WTC11 (cell line): Measurements from ENCODE around the gene CSN2. TPM values are rescaled to one million over a fixed set of nuclear protein-coding genes. Genes with fewer than 3 reads are reported as not detected.
A peak's percentile ranks its signal among the peaks of the same experiment; 100 is the strongest.

Experiments used
- ATAC-seq: fragments of 200-7000 bp; cut with Tn5 transposase; 2 replicates; pipeline ENCODE4 v1.10.0; 2021; ENCODE audit warnings: mild to moderate bottlenecking, moderate library complexity
- CTCF ChIA-PET: fragments of 300-600 bp; sonication (Branson Sonifier 250); formaldehyde crosslinking; loops from one replicate; lab custom pipeline; 2021; ENCODE audit warnings: antibody characterized with exemption; lab: Charles Lee
- POLR2A ChIA-PET: fragments of 350-600 bp; sonication (Branson Sonifier 250); formaldehyde crosslinking; loops from one replicate; lab custom pipeline; 2021; ENCODE audit warnings: antibody characterized with exemption; lab: Charles Lee
- DNase-seq: peaks from one replicate; pipeline ENCODE4 v3.0.0; 2021; ENCODE audit warnings: low spot score
- H3K27ac Mint-ChIP-seq: 2 replicates; pipeline ENCODE4 v1.8.0; 2021; ENCODE audit warnings: mixed read lengths
- H3K27me3 Mint-ChIP-seq: 2 replicates; pipeline ENCODE4 v1.8.0; 2021; ENCODE audit warnings: low read depth, mild to moderate bottlenecking, moderate library complexity, mixed read lengths
- H3K36me3 Mint-ChIP-seq: 2 replicates; pipeline ENCODE4 v1.8.0; 2021; ENCODE audit warnings: mixed read lengths
- H3K4me1 Mint-ChIP-seq: 2 replicates; pipeline ENCODE4 v1.8.0; 2022; ENCODE audit warnings: mixed read lengths
- H3K4me3 Mint-ChIP-seq: 2 replicates; pipeline ENCODE4 v1.8.0; 2021; ENCODE audit warnings: mild to moderate bottlenecking, moderate library complexity, mixed read lengths
- H3K9me3 Mint-ChIP-seq: 2 replicates; pipeline ENCODE4 v1.8.0; 2021; ENCODE audit warnings: mixed read lengths
- ATF1 ChIP-seq: sonication (generic); formaldehyde crosslinking; IDR thresholded peaks from 2 replicates; pipeline ENCODE4 v1.8.1; 2023; ENCODE audit warnings: mild to moderate bottlenecking, moderate library complexity, missing genetic modification reagents
- CBFB ChIP-seq: sonication (generic); formaldehyde crosslinking; IDR thresholded peaks from 2 replicates; pipeline ENCODE4 v1.8.1; 2022; ENCODE audit warnings: mild to moderate bottlenecking, low read depth, missing genetic modification reagents
- ETV6 ChIP-seq: sonication (generic); formaldehyde crosslinking; IDR thresholded peaks from 2 replicates; pipeline ENCODE4 v1.8.1; 2022; ENCODE audit warnings: mild to moderate bottlenecking, missing genetic modification reagents
- HMGA2 ChIP-seq: fragments of 250-450 bp; sonication (Bioruptor Pico); IDR thresholded peaks from 2 replicates; pipeline ENCODE4 v1.4.0; 2021; ENCODE audit warnings: mild to moderate bottlenecking, moderate library complexity
- KAT7 ChIP-seq: sonication (generic); formaldehyde crosslinking; IDR thresholded peaks from 2 replicates; pipeline ENCODE4 v1.8.1; 2023; ENCODE audit warnings: missing genetic modification reagents, mild to moderate bottlenecking, borderline replicate concordance
- MXD4 ChIP-seq: fragments of 250-450 bp; sonication (Bioruptor Pico); IDR thresholded peaks from 2 replicates; pipeline ENCODE4 v1.8.0; 2021; ENCODE audit warnings: mild to moderate bottlenecking, moderate library complexity, borderline replicate concordance
- NR1H2 ChIP-seq: sonication (generic); formaldehyde crosslinking; IDR thresholded peaks from 2 replicates; pipeline ENCODE4 v1.9.0; 2021; ENCODE audit warnings: mild to moderate bottlenecking, moderate library complexity, missing genetic modification reagents
- NR2C2 ChIP-seq: sonication (generic); formaldehyde crosslinking; IDR thresholded peaks from 2 replicates; pipeline ENCODE4 v1.8.0; 2022; ENCODE audit warnings: mild to moderate bottlenecking, missing genetic modification reagents
- TCF7 ChIP-seq: sonication (generic); formaldehyde crosslinking; IDR thresholded peaks from 2 replicates; pipeline ENCODE4 v1.8.0; 2022; ENCODE audit warnings: mild to moderate bottlenecking, low read depth, missing genetic modification reagents, moderate library complexity
- TEAD4 ChIP-seq: sonication (generic); formaldehyde crosslinking; IDR thresholded peaks from 2 replicates; pipeline ENCODE4 v1.8.0; 2022; ENCODE audit warnings: mild to moderate bottlenecking, missing genetic modification reagents
- ZBTB21 ChIP-seq: sonication (generic); formaldehyde crosslinking; IDR thresholded peaks from 2 replicates; pipeline ENCODE4 v1.8.1; 2023; ENCODE audit warnings: mild to moderate bottlenecking, missing genetic modification reagents, borderline replicate concordance
- ZNF138 ChIP-seq: sonication (generic); formaldehyde crosslinking; conservative IDR thresholded peaks from 2 replicates; pipeline ENCODE4 v1.8.1; 2022; ENCODE audit warnings: mild to moderate bottlenecking, moderate library complexity, missing genetic modification reagents
- ZNF423 ChIP-seq: fragments of 250-450 bp; sonication (Bioruptor Pico); IDR thresholded peaks from 2 replicates; pipeline ENCODE4 v2.1.2; 2022; ENCODE audit warnings: mild to moderate bottlenecking, moderate library complexity
- total RNA-seq: library from RNA; stranded (reverse); gene quantifications from 3 replicates; pipeline ENCODE4 v1.2.3, GENCODE V29; 2021
- TF ChIP-seq, protein P1 (sequence below): sonication (generic); formaldehyde crosslinking; IDR thresholded peaks from 2 replicates; pipeline ENCODE4 v1.8.1; 2022; ENCODE audit warnings: mild to moderate bottlenecking, missing genetic modification reagents, moderate library complexity, borderline replicate concordance
- TF ChIP-seq, protein P2 (sequence below): sonication (generic); formaldehyde crosslinking; IDR thresholded peaks from 2 replicates; pipeline ENCODE4 v1.8.1; 2022; ENCODE audit warnings: mild to moderate bottlenecking, moderate library complexity, missing genetic modification reagents
- TF ChIP-seq, protein P3 (sequence below): sonication (generic); formaldehyde crosslinking; IDR thresholded peaks from 2 replicates; pipeline ENCODE4 v1.8.1; 2023; ENCODE audit warnings: mild to moderate bottlenecking, missing genetic modification reagents, borderline replicate concordance
- TF ChIP-seq, protein P4 (sequence below): sonication (generic); formaldehyde crosslinking; IDR thresholded peaks from 2 replicates; pipeline ENCODE4 v1.8.0; 2022; ENCODE audit warnings: mild to moderate bottlenecking, missing genetic modification reagents
- TF ChIP-seq, protein P5 (sequence below): fragments of 250-450 bp; sonication (Bioruptor Pico); IDR thresholded peaks from 2 replicates; pipeline ENCODE4 v1.8.0; 2021; ENCODE audit warnings: mild to moderate bottlenecking
- TF ChIP-seq, protein P6 (sequence below): fragments of 250-450 bp; sonication (Bioruptor Pico); IDR thresholded peaks from 2 replicates; pipeline ENCODE4 v1.9.0; 2021; ENCODE audit warnings: mild to moderate bottlenecking
- TF ChIP-seq, protein P7 (sequence below): sonication (generic); formaldehyde crosslinking; IDR thresholded peaks from 2 replicates; pipeline ENCODE4 v1.8.1; 2023; ENCODE audit warnings: mild to moderate bottlenecking, missing genetic modification reagents, moderate library complexity
- TF ChIP-seq, protein P8 (sequence below): fragments of 200-600 bp; IDR thresholded peaks from 2 replicates; pipeline ENCODE4 v1.8.0; 2022; ENCODE audit warnings: antibody characterized with exemption

The CSN2 gene
- total RNA-seq, 1 experiment from 2014 or later: not detected

DNA sequence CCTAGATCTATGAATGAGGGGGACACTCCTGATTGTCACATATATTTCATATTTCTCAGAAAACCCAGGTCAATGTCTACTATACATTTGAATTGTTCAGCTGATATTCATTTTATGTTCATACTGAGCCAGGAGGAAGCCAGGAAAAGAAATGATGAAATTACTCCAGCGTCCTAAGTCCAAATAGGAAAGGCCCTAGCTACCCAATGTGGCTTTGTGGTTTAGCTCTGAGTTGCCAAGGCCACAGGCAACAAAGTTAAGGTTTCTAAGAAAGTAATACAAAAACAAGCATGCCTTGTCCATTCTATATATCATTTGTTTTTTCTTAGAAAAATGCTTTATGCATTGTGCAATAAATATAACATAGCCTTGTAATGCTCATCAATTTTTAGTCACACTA, 4.5 kb upstream of the CSN2 start (continued):
- TF ChIP-seq, protein P1, sequence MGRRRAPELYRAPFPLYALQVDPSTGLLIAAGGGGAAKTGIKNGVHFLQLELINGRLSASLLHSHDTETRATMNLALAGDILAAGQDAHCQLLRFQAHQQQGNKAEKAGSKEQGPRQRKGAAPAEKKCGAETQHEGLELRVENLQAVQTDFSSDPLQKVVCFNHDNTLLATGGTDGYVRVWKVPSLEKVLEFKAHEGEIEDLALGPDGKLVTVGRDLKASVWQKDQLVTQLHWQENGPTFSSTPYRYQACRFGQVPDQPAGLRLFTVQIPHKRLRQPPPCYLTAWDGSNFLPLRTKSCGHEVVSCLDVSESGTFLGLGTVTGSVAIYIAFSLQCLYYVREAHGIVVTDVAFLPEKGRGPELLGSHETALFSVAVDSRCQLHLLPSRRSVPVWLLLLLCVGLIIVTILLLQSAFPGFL (CRISPR knock-in tag): no peak
- TF ChIP-seq CBFB (CRISPR knock-in tag): no peak
- no peak for TF ChIP-seq KAT7

DNA sequence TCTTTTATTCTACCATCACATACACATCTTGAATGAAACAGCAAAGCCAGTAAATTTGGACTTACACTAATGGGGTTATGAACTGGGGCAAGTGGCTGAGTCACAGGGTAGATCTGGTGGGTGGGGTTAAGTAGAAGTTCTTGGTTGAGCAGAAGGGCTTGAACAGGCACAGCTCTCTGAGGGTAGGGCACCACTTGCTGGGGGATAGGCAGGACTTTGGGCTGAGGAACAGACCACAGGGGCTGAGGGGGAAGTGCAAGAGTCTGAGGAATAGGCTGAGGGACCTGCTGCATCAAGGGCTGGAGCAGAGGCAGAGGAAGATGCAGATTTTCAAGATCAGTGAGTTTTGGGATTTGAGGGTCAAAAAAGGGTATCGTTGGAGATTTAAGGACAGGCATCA, 8.3 kb downstream of the CSN2 start:
- ATAC-seq (peak; percentile 88), DNase-seq (peak; percentile 10)
- Mint-ChIP-seq H3K9me3 (no peaks in the 10 kb centered on the region), H3K36me3 (no peaks in the 10 kb centered on the region), H3K4me3 (no peak overlapping the region), H3K4me1 (peaks cover 10% of the 10 kb centered on the region), H3K27me3 (no peaks in the 10 kb centered on the region), H3K27ac (peak overlapping the region; percentile 48; the same call in 1 of the 2 replicates)
- TF ChIP-seq HMGA2 (CRISPR knock-in tag) (no peak), ATF1 (CRISPR knock-in tag) (no peak), TEAD4 (CRISPR knock-in tag) (no peak), ZBTB21 (CRISPR knock-in tag) (no peak), MXD4 (no peak), ETV6 (CRISPR knock-in tag) (no peak), TCF7 (CRISPR knock-in tag) (no peak), ZNF138 (no peak), NR1H2 (no peak), ZNF423 (CRISPR knock-in tag) (no peak), NR2C2 (no peak)
- TF ChIP-seq, protein P2, sequence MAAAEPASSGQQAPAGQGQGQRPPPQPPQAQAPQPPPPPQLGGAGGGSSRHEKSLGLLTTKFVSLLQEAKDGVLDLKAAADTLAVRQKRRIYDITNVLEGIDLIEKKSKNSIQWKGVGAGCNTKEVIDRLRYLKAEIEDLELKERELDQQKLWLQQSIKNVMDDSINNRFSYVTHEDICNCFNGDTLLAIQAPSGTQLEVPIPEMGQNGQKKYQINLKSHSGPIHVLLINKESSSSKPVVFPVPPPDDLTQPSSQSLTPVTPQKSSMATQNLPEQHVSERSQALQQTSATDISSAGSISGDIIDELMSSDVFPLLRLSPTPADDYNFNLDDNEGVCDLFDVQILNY (CRISPR knock-in tag): no peak
- TF ChIP-seq, protein P3, sequence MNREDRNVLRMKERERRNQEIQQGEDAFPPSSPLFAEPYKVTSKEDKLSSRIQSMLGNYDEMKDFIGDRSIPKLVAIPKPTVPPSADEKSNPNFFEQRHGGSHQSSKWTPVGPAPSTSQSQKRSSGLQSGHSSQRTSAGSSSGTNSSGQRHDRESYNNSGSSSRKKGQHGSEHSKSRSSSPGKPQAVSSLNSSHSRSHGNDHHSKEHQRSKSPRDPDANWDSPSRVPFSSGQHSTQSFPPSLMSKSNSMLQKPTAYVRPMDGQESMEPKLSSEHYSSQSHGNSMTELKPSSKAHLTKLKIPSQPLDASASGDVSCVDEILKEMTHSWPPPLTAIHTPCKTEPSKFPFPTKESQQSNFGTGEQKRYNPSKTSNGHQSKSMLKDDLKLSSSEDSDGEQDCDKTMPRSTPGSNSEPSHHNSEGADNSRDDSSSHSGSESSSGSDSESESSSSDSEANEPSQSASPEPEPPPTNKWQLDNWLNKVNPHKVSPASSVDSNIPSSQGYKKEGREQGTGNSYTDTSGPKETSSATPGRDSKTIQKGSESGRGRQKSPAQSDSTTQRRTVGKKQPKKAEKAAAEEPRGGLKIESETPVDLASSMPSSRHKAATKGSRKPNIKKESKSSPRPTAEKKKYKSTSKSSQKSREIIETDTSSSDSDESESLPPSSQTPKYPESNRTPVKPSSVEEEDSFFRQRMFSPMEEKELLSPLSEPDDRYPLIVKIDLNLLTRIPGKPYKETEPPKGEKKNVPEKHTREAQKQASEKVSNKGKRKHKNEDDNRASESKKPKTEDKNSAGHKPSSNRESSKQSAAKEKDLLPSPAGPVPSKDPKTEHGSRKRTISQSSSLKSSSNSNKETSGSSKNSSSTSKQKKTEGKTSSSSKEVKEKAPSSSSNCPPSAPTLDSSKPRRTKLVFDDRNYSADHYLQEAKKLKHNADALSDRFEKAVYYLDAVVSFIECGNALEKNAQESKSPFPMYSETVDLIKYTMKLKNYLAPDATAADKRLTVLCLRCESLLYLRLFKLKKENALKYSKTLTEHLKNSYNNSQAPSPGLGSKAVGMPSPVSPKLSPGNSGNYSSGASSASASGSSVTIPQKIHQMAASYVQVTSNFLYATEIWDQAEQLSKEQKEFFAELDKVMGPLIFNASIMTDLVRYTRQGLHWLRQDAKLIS (CRISPR knock-in tag): no peak
- TF ChIP-seq, protein P4, sequence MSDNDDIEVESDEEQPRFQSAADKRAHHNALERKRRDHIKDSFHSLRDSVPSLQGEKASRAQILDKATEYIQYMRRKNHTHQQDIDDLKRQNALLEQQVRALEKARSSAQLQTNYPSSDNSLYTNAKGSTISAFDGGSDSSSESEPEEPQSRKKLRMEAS (CRISPR knock-in tag): no peak
- TF ChIP-seq, protein P5, sequence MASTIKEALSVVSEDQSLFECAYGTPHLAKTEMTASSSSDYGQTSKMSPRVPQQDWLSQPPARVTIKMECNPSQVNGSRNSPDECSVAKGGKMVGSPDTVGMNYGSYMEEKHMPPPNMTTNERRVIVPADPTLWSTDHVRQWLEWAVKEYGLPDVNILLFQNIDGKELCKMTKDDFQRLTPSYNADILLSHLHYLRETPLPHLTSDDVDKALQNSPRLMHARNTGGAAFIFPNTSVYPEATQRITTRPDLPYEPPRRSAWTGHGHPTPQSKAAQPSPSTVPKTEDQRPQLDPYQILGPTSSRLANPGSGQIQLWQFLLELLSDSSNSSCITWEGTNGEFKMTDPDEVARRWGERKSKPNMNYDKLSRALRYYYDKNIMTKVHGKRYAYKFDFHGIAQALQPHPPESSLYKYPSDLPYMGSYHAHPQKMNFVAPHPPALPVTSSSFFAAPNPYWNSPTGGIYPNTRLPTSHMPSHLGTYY (CRISPR knock-in tag): no peak
- ChIA-PET CTCF (no interaction called here), POLR2A (no interaction called here)

DNA sequence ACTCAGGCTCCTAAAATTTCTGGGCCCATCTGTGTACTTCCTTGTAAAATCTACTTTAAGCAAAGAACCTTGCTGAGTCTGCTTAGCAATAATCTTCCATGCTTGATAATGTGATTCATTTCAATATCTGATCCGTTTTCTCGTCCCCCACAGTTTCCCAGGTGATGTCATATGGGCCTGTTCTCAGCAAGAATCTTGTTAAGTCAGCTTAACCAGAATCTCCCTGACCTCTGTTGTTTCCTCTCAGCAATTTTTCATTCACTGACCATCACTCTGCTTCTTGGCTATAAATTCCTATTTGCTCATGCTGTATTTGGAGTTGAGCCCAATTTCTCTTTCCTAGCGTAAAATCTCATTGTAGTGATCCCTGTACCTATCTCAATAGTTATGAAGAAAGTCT, 13.9 kb downstream of the CSN2 start:
- Mint-ChIP-seq H3K4me3 (no peak overlapping the region), H3K27me3 (no peaks in the 10 kb centered on the region), H3K36me3 (no peaks in the 10 kb centered on the region), H3K4me1 (peaks cover 6% of the 10 kb centered on the region), H3K9me3 (no peaks in the 10 kb centered on the region), H3K27ac (no peak overlapping the region)
- ATAC-seq: no peak
- CTCF ChIA-PET: no interaction called here
- POLR2A ChIA-PET: no interaction called here
- DNase-seq: no peak
- TF ChIP-seq, protein P6, sequence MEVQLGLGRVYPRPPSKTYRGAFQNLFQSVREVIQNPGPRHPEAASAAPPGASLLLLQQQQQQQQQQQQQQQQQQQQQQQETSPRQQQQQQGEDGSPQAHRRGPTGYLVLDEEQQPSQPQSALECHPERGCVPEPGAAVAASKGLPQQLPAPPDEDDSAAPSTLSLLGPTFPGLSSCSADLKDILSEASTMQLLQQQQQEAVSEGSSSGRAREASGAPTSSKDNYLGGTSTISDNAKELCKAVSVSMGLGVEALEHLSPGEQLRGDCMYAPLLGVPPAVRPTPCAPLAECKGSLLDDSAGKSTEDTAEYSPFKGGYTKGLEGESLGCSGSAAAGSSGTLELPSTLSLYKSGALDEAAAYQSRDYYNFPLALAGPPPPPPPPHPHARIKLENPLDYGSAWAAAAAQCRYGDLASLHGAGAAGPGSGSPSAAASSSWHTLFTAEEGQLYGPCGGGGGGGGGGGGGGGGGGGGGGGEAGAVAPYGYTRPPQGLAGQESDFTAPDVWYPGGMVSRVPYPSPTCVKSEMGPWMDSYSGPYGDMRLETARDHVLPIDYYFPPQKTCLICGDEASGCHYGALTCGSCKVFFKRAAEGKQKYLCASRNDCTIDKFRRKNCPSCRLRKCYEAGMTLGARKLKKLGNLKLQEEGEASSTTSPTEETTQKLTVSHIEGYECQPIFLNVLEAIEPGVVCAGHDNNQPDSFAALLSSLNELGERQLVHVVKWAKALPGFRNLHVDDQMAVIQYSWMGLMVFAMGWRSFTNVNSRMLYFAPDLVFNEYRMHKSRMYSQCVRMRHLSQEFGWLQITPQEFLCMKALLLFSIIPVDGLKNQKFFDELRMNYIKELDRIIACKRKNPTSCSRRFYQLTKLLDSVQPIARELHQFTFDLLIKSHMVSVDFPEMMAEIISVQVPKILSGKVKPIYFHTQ: no peak
- TF ChIP-seq, protein P7, sequence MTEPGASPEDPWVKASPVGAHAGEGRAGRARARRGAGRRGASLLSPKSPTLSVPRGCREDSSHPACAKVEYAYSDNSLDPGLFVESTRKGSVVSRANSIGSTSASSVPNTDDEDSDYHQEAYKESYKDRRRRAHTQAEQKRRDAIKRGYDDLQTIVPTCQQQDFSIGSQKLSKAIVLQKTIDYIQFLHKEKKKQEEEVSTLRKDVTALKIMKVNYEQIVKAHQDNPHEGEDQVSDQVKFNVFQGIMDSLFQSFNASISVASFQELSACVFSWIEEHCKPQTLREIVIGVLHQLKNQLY (CRISPR knock-in tag): no peak
- no peak for TF ChIP-seq TCF7 (CRISPR knock-in tag)
- TF ChIP-seq, protein P8, sequence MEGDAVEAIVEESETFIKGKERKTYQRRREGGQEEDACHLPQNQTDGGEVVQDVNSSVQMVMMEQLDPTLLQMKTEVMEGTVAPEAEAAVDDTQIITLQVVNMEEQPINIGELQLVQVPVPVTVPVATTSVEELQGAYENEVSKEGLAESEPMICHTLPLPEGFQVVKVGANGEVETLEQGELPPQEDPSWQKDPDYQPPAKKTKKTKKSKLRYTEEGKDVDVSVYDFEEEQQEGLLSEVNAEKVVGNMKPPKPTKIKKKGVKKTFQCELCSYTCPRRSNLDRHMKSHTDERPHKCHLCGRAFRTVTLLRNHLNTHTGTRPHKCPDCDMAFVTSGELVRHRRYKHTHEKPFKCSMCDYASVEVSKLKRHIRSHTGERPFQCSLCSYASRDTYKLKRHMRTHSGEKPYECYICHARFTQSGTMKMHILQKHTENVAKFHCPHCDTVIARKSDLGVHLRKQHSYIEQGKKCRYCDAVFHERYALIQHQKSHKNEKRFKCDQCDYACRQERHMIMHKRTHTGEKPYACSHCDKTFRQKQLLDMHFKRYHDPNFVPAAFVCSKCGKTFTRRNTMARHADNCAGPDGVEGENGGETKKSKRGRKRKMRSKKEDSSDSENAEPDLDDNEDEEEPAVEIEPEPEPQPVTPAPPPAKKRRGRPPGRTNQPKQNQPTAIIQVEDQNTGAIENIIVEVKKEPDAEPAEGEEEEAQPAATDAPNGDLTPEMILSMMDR: no peak
